A549 (cell line): ENCODE measurements around the gene MUC21.

Experiments
- CEBPB ChIP-seq, 2 experiments: fragments of >200 bp in 1 of 2; sonication (Bioruptor Twin) in 1 of 2; formaldehyde crosslinking in 1 of 2; IDR thresholded peaks; 2 replicates each; pipeline ENCODE4 v1.6.1; 2012 to 2016
- FOXS1 ChIP-seq: fragments of 250-450 bp; sonication (Bioruptor Pico); IDR thresholded peaks from 2 replicates; pipeline ENCODE4 v1.5.0; 2020; ENCODE audit warnings: mild to moderate bottlenecking, moderate library complexity
- JUNB ChIP-seq: fragments of >200 bp; sonication (Bioruptor Twin); formaldehyde crosslinking; IDR thresholded peaks from 2 replicates; pipeline ENCODE4 v1.6.1; 2016
- KDM5A ChIP-seq: fragments of 200-600 bp; sonication (generic); IDR thresholded peaks from 2 replicates; pipeline ENCODE4 v1.6.1; 2016; ENCODE audit warnings: antibody characterized with exemption, mild to moderate bottlenecking
- PHF8 ChIP-seq: fragments of 200-600 bp; sonication (generic); IDR thresholded peaks from 2 replicates; pipeline ENCODE4 v1.6.1; 2016; ENCODE audit warnings: low read depth, mild to moderate bottlenecking, antibody characterized with exemption, moderate library complexity, borderline replicate concordance
- RAD21 ChIP-seq, 2 experiments: fragments of >200 bp in 1 of 2; sonication (Bioruptor Twin) in 1 of 2; formaldehyde crosslinking in 1 of 2; IDR thresholded peaks in 1 of 2; conservative IDR thresholded peaks in 1 of 2; 2 replicates in 1 of 2; 3 replicates in 1 of 2; pipeline ENCODE4 v1.6.1; 2012 to 2018; ENCODE audit warnings: inconsistent platforms in 1 of 2
- SREBF2 ChIP-seq: fragments of 450-650 bp; IDR thresholded peaks from 2 replicates; pipeline ENCODE4 v1.6.1; 2014; ENCODE audit warnings: mild to moderate bottlenecking, moderate library complexity
- TP53 ChIP-seq: fragments of 250-450 bp; sonication (Bioruptor Pico); IDR thresholded peaks from 2 replicates; pipeline ENCODE4 v1.5.0; 2021; ENCODE audit warnings: mild to moderate bottlenecking, moderate library complexity
- TF ChIP-seq, protein P1 (sequence below): fragments of >200 bp; sonication (Bioruptor Twin); formaldehyde crosslinking; IDR thresholded peaks from 3 replicates; pipeline ENCODE4 v1.5.1; 2016
- TF ChIP-seq, protein P2 (sequence below): IDR thresholded peaks from 2 replicates; pipeline ENCODE4 v1.6.1; 2012

DNA sequence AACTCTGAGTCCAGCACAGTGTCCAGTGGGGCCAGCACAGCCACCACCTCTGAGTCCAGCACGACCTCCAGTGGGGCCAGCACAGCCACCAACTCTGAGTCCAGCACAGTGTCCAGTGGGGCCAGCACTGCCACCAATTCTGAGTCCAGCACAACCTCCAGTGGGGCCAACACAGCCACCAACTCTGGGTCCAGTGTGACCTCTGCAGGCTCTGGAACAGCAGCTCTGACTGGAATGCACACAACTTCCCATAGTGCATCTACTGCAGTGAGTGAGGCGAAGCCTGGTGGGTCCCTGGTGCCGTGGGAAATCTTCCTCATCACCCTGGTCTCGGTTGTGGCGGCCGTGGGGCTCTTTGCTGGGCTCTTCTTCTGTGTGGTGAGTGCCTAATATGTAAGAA is 3.8 kb downstream of the MUC21 start:
- TF ChIP-seq, protein P1, sequence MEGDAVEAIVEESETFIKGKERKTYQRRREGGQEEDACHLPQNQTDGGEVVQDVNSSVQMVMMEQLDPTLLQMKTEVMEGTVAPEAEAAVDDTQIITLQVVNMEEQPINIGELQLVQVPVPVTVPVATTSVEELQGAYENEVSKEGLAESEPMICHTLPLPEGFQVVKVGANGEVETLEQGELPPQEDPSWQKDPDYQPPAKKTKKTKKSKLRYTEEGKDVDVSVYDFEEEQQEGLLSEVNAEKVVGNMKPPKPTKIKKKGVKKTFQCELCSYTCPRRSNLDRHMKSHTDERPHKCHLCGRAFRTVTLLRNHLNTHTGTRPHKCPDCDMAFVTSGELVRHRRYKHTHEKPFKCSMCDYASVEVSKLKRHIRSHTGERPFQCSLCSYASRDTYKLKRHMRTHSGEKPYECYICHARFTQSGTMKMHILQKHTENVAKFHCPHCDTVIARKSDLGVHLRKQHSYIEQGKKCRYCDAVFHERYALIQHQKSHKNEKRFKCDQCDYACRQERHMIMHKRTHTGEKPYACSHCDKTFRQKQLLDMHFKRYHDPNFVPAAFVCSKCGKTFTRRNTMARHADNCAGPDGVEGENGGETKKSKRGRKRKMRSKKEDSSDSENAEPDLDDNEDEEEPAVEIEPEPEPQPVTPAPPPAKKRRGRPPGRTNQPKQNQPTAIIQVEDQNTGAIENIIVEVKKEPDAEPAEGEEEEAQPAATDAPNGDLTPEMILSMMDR, result no peak
- TF ChIP-seq PHF8 (no peak), CEBPB (IDR thresholded peaks at IDR 0.05) (no peak), TP53 (no peak), FOXS1 (CRISPR knock-in tag) (no peak), SREBF2 (no peak), JUNB (no peak), KDM5A (no peak), RAD21 (conservative IDR thresholded peaks at IDR 0.05 in 1 of 2, IDR thresholded peaks at IDR 0.05 in 1 of 2) (no peak)
- TF ChIP-seq, protein P2, sequence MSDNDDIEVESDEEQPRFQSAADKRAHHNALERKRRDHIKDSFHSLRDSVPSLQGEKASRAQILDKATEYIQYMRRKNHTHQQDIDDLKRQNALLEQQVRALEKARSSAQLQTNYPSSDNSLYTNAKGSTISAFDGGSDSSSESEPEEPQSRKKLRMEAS, result no peak
